Inflammatory macrophage treated with lipopolysaccharide for 1 hour (primary cell): ENCODE results near the gene COL27A1.
"Not testable (repeated sequence)": the region's sequence is repeated elsewhere in the genome, so short reads cannot be mapped to it uniquely, and the experiment has no call there.

ENCODE experiments used
- DNase-seq, 2 donors: peaks; one replicate each; pipeline ENCODE4 v3.0.0-alpha.2; 2020 to 2022

The COL27A1 gene

GRCh38 chr9:114185570-114186490 lies 30.5 kb downstream of the COL27A1 start:
- DNase-seq, result no peak

GRCh38 chr9:114186605-114187289 lies 31.4 kb downstream of the COL27A1 start:
- no peak for DNase-seq

GRCh38 chr9:114187827-114188226 lies 32.5 kb downstream of the COL27A1 start:
- no peak for DNase-seq

GRCh38 chr9:114189823-114190562 lies 34.7 kb downstream of the COL27A1 start:
- DNase-seq, result no peak

- no peak for DNase-seq
Measured at GRCh38 chr9:114190563-114190905, 35.2 kb downstream of the COL27A1 start.

- DNase-seq, result not testable (repeated sequence)
Measured at GRCh38 chr9:114191402-114191801, 36.1 kb downstream of the COL27A1 start.

GRCh38 chr9:114192539-114192938 lies 37.2 kb downstream of the COL27A1 start:
- no peak for DNase-seq

- DNase-seq, result no peak
Measured at GRCh38 chr9:114193090-114193489, 37.8 kb downstream of the COL27A1 start.

- no peak for DNase-seq
Measured at GRCh38 chr9:114196117-114196516, 40.8 kb downstream of the COL27A1 start.

- DNase-seq, result no peak
Measured at GRCh38 chr9:114196979-114197622, 41.8 kb downstream of the COL27A1 start.

- DNase-seq, result no peak
Measured at GRCh38 chr9:114198249-114199040, 43.1 kb downstream of the COL27A1 start.

- DNase-seq, result no peak
Measured at GRCh38 chr9:114200721-114201300, 45.5 kb downstream of the COL27A1 start.

- DNase-seq, result no peak
Measured at GRCh38 chr9:114202396-114202795, 47.1 kb downstream of the COL27A1 start.

- peak in 1 of 2 donors; percentile 8 for DNase-seq
Measured at GRCh38 chr9:114202849-114203248, 47.5 kb downstream of the COL27A1 start.

- DNase-seq, result no peak
Measured at GRCh38 chr9:114203410-114204140, 48.2 kb downstream of the COL27A1 start.

- DNase-seq, result no peak
Measured at GRCh38 chr9:114204265-114204664, 48.9 kb downstream of the COL27A1 start.

GRCh38 chr9:114205171-114206015 lies 50.1 kb downstream of the COL27A1 start:
- no peak for DNase-seq

- DNase-seq, result no peak
Measured at GRCh38 chr9:114206221-114206789, 51.0 kb downstream of the COL27A1 start.

GRCh38 chr9:114207034-114207810 lies 51.9 kb downstream of the COL27A1 start:
- no peak for DNase-seq
